Measurements from ENCODE around the gene CYP27C1.

Gene CYP27C1

GRCh38 chr2:127139766-127140165 is 80.3 kb downstream of the CYP27C1 start:
- TF ChIP-seq CTCF (IDR thresholded peaks at IDR 0.05; ENCODE audit: insufficient read depth, low read length, poor library complexity, severe bottlenecking), result no peak

DNA sequence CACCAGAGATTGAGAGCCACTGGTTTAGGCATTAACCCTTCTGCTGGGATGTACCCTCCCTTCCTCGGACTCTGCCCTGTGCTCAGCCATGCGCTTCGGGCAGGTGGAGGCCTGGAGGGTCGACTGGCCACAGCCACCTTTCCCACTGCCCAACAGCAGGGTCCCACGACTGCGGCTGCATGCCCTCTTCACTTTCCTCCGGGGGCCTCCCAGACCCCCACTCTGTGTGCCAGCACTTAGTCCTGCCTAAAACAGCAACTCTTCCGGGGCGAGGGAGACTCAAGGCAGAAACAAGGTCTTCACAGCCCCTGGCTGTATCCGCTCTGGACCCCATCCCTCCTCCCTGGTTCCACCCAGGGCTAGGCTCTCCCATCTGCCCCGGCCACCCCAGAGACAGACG is 81.8 kb downstream of the CYP27C1 start:
- TF ChIP-seq CTCF (IDR thresholded peaks at IDR 0.05; ENCODE audit: insufficient read depth, low read length, poor library complexity, severe bottlenecking), result no peak
- H3K36me3 ChIP-seq (ENCODE audit: control insufficient read depth, insufficient read depth, low read length), result no peaks in the 10 kb centered on the region
- H3K27me3 ChIP-seq (replicated peaks; ENCODE audit: control insufficient read depth, insufficient read depth, low read length), result no peaks in the 10 kb centered on the region; the same call in 1 of the 2 replicates
- H3K4me3 ChIP-seq (replicated peaks; ENCODE audit: low read depth, low read length), result no peak overlapping the region
- DNase-seq (ENCODE audit: extremely low read depth, insufficient read length), result no peak

More at GRCh38 chr2:127139766-127140165, 80.3 kb downstream of the CYP27C1 start:
- H3K36me3 ChIP-seq (ENCODE audit: control insufficient read depth, insufficient read depth, low read length), result no peaks in the 10 kb centered on the region
- H3K27me3 ChIP-seq (replicated peaks; ENCODE audit: control insufficient read depth, insufficient read depth, low read length), result no peaks in the 10 kb centered on the region; the same call in 1 of the 2 replicates
- DNase-seq (ENCODE audit: extremely low read depth, insufficient read length), result no peak
- H3K4me3 ChIP-seq (replicated peaks; ENCODE audit: low read depth, low read length), result no peak overlapping the region

DNA sequence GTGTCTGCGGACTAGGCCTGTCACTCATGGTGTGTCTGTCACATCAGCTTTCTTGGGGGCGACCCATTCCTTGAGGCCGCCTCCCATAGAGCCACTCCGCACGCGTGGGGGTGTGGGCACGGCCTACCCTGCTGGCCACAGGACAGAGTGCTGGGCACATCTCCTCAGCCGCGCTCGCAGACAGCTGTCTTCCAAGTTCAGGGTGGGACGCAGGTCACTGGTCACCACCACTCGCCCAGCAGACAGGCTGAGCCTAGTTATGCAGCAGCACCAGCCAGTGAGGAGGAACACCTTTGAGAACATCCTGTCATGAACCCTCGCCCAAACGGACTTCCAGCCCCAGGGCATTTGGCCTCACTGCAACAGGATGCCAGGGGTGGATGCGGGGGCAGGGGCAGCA is 82.4 kb downstream of the CYP27C1 start:
- Histone ChIP-seq H3K27me3 (replicated peaks; ENCODE audit: control insufficient read depth, insufficient read depth, low read length) (no peaks in the 10 kb centered on the region; the same call in 1 of the 2 replicates), H3K4me3 (replicated peaks; ENCODE audit: low read depth, low read length) (no peak overlapping the region), H3K36me3 (ENCODE audit: control insufficient read depth, insufficient read depth, low read length) (no peaks in the 10 kb centered on the region)
- no peak for DNase-seq (ENCODE audit: extremely low read depth, insufficient read length)
- no peak for TF ChIP-seq CTCF (IDR thresholded peaks at IDR 0.05; ENCODE audit: insufficient read depth, low read length, poor library complexity, severe bottlenecking)

- Histone ChIP-seq H3K4me3 (replicated peaks; ENCODE audit: low read depth, low read length) (no peak overlapping the region), H3K27me3 (replicated peaks; ENCODE audit: control insufficient read depth, insufficient read depth, low read length) (no peaks in the 10 kb centered on the region; the same call in 1 of the 2 replicates), H3K36me3 (ENCODE audit: control insufficient read depth, insufficient read depth, low read length) (no peaks in the 10 kb centered on the region)
- DNase-seq (ENCODE audit: extremely low read depth, insufficient read length), result no peak
- TF ChIP-seq CTCF (IDR thresholded peaks at IDR 0.05; ENCODE audit: insufficient read depth, low read length, poor library complexity, severe bottlenecking), result no peak
These were observed 82.9 kb downstream of the CYP27C1 start for GRCh38 chr2:127137225-127137624.

- Histone ChIP-seq H3K27me3 (replicated peaks; ENCODE audit: control insufficient read depth, insufficient read depth, low read length) (no peaks in the 10 kb centered on the region; the same call in 1 of the 2 replicates), H3K36me3 (ENCODE audit: control insufficient read depth, insufficient read depth, low read length) (no peaks in the 10 kb centered on the region), H3K4me3 (replicated peaks; ENCODE audit: low read depth, low read length) (no peak overlapping the region)
- no peak for TF ChIP-seq CTCF (IDR thresholded peaks at IDR 0.05; ENCODE audit: insufficient read depth, low read length, poor library complexity, severe bottlenecking)
- DNase-seq (ENCODE audit: extremely low read depth, insufficient read length), result no peak
These were observed 85.0 kb downstream of the CYP27C1 start for GRCh38 chr2:127134833-127135830.
